Prostate gland (tissue), 2 donors: ENCODE measurements around the gene DUS4L. TPM values are rescaled to one million over a fixed set of nuclear protein-coding genes. Genes with fewer than 3 reads are reported as not detected.

Source experiments
- DNase-seq: peaks from one replicate; pipeline ENCODE4 v3.0.0-alpha.2; 2019; ENCODE audit warnings: low spot score
- H3K27ac ChIP-seq, 2 donors: fragments of 200-600 bp; sonication (generic); 2 replicates each; pipeline ENCODE4 v1.5.1; 2017 to 2019
- H3K27me3 ChIP-seq: fragments of 200-600 bp; sonication (generic); replicated peaks from 2 replicates; pipeline ENCODE4 v1.5.1; 2019; ENCODE audit not compliant: insufficient read depth
- H3K36me3 ChIP-seq, 2 donors: fragments of 200-600 bp; sonication (generic); 1 replicate in 1 of 2; 2 replicates in 1 of 2; pipeline versions ENCODE4 v1.5.1 to v1.8.1; 2017 to 2019
- H3K4me1 ChIP-seq: fragments of 200-600 bp; sonication (generic); replicated peaks from 2 replicates; pipeline ENCODE4 v1.5.1; 2019
- H3K4me3 ChIP-seq, 2 donors: fragments of 200-600 bp; sonication (generic); 2 replicates each; pipeline ENCODE4 v1.5.1; 2017 to 2019
- H3K9me3 ChIP-seq: fragments of 200-600 bp; sonication (generic); 2 replicates; pipeline ENCODE4 v1.5.1; 2017
- CTCF ChIP-seq, 4 experiments: fragments of 200-600 bp in 2 of 4; fragments of 450-650 bp in 2 of 4; sonication (generic) in 2 of 4; IDR thresholded peaks; 1 replicate in 3 of 4; 2 replicates in 1 of 4; pipeline ENCODE4 v1.5.1; 2016 to 2019; ENCODE audit warnings: antibody characterized with exemption in 4 of 4, mild to moderate bottlenecking in 2 of 4, moderate library complexity in 2 of 4
- POLR2A ChIP-seq: fragments of 450-650 bp; IDR thresholded peaks from one replicate; pipeline ENCODE4 v1.6.1; 2016; ENCODE audit warnings: antibody characterized with exemption, mild to moderate bottlenecking
- POLR2AphosphoS5 ChIP-seq: sonication (generic); formaldehyde crosslinking; IDR thresholded peaks from one replicate; pipeline ENCODE4 v1.6.1; 2017; ENCODE audit warnings: antibody characterized with exemption
- WGBS: methylation state at CpG from one replicate; pipeline ENCODE4 v1.1.5; 2018; 5-methylcytosine and 5-hydroxymethylcytosine counted together
- intact Hi-C: fragments of 100-400 bp; cut with DNase I; formaldehyde crosslinking; loops from one replicate; pipeline ENCODE4 v1.14.2; 2022
- total RNA-seq, 2 donors: library from RNA; depleted of rRNA; stranded (reverse); fragments of >200 nt; gene quantifications; one replicate each; pipeline ENCODE4 v1.1.0, GENCODE V29; 2016

Gene DUS4L
- total RNA-seq, 2 donors from 2014 or later: 9.7 to 15.3 TPM

GRCh38 chr7:107551936-107552335 is 11.8 kb upstream of the DUS4L start:
- H3K4me3 ChIP-seq: no peak overlapping the region
- H3K27ac ChIP-seq: no peak overlapping the region
- intact Hi-C loops: no loop called here
- H3K27me3 ChIP-seq: no peaks in the 10 kb centered on the region
- no peaks in the 10 kb centered on the region for H3K9me3 ChIP-seq
- no peak for DNase-seq
- H3K36me3 ChIP-seq: no peaks in the 10 kb centered on the region
- H3K4me1 ChIP-seq: no peaks in the 10 kb centered on the region
- TF ChIP-seq POLR2AphosphoS5 (no peak), CTCF (IDR thresholded peaks at IDR 0.05) (no peak), POLR2A (no peak)
- 96% methylated on average over 1 of the region's 1 CpG for WGBS

GRCh38 chr7:107555893-107556292 is 7.9 kb upstream of the DUS4L start:
- intact Hi-C loops: no loop called here
- H3K27me3 ChIP-seq: no peaks in the 10 kb centered on the region
- no peak overlapping the region for H3K27ac ChIP-seq
- 99% methylated on average over 3 of the region's 3 CpGs for WGBS
- H3K9me3 ChIP-seq: no peaks in the 10 kb centered on the region
- TF ChIP-seq POLR2AphosphoS5 (no peak), CTCF (IDR thresholded peaks at IDR 0.05) (no peak), POLR2A (no peak)
- no peak overlapping the region for H3K4me3 ChIP-seq
- no peak for DNase-seq
- H3K4me1 ChIP-seq: peaks cover 7% of the 10 kb centered on the region
- H3K36me3 ChIP-seq: no peaks in the 10 kb centered on the region

- intact Hi-C loops: loop anchor here (10.0 kb wide), 1 partner anchor 315 kb away; no protein-coding TSS in a partner anchor
- TF ChIP-seq POLR2AphosphoS5: no peak
- TF ChIP-seq POLR2A: no peak
- TF ChIP-seq CTCF (IDR thresholded peaks at IDR 0.05): no peak
These were observed 3.9 kb upstream of the DUS4L start for GRCh38 chr7:107559864-107560263.

GRCh38 chr7:107560898-107561516 is 2.8 kb upstream of the DUS4L start:
- intact Hi-C loops: loop anchor here (10.0 kb wide), 1 partner anchor 314 kb away; no protein-coding TSS in a partner anchor
- WGBS: 55% methylated on average over 6 of the region's 6 CpGs
- H3K4me3 ChIP-seq: no peak overlapping the region

More at GRCh38 chr7:107559864-107560263, 3.9 kb upstream of the DUS4L start:
- Histone ChIP-seq H3K36me3 (no peaks in the 10 kb centered on the region), H3K4me1 (peaks cover 7% of the 10 kb centered on the region), H3K27me3 (no peaks in the 10 kb centered on the region), H3K27ac (peak overlapping the region in 1 of 2 donors; percentile 45), H3K4me3 (no peak overlapping the region), H3K9me3 (no peaks in the 10 kb centered on the region)
- no peak for DNase-seq
- WGBS: 63% methylated on average over 2 of the region's 2 CpGs

More at GRCh38 chr7:107560898-107561516, 2.8 kb upstream of the DUS4L start:
- DNase-seq: no peak
- Histone ChIP-seq H3K27ac (peak overlapping the region; percentile 38 to 45), H3K4me1 (peaks cover 7% of the 10 kb centered on the region), H3K9me3 (no peaks in the 10 kb centered on the region), H3K36me3 (no peaks in the 10 kb centered on the region), H3K27me3 (no peaks in the 10 kb centered on the region)
- TF ChIP-seq CTCF (IDR thresholded peaks at IDR 0.05): no peak
- TF ChIP-seq POLR2A: no peak
- no peak for TF ChIP-seq POLR2AphosphoS5
